ENCODE data around the gene EXOSC2.

EXOSC2 gene

GRCh38 chr9:130693426-130694191 lies at the start of gene EXOSC2:
Gene EXOSC2, plus strand, starts transcription at chr9:130693780. Its CDS starts 12 bp downstream, at chr9:130693792.
- DNase-seq: peak; percentile 61 to 99 (median 95)

GRCh38 chr9:130651221-130651620 lies 42.4 kb upstream of the EXOSC2 start:
- DNase-seq: no peak

GRCh38 chr9:130651752-130652151 lies 41.8 kb upstream of the EXOSC2 start:
- no peak for DNase-seq

GRCh38 chr9:130654879-130655278 lies 38.7 kb upstream of the EXOSC2 start:
- no peak for DNase-seq

GRCh38 chr9:130658893-130659698 lies 34.5 kb upstream of the EXOSC2 start:
- no peak for DNase-seq

- DNase-seq: no peak
These were observed 33.8 kb upstream of the EXOSC2 start for GRCh38 chr9:130659699-130660248.

GRCh38 chr9:130660326-130660682 lies 33.3 kb upstream of the EXOSC2 start:
- no peak for DNase-seq

- no peak for DNase-seq
These were observed 32.7 kb upstream of the EXOSC2 start for GRCh38 chr9:130660683-130661450.

- DNase-seq: no peak
These were observed 32.0 kb upstream of the EXOSC2 start for GRCh38 chr9:130661451-130662098.

GRCh38 chr9:130662099-130662969 lies 31.2 kb upstream of the EXOSC2 start:
- DNase-seq: no peak

- no peak for DNase-seq
These were observed 30.7 kb upstream of the EXOSC2 start for GRCh38 chr9:130662970-130663257.

GRCh38 chr9:130663258-130663976 lies 30.2 kb upstream of the EXOSC2 start:
- DNase-seq: no peak

GRCh38 chr9:130663977-130664250 lies 29.7 kb upstream of the EXOSC2 start:
- no peak for DNase-seq

GRCh38 chr9:130664251-130665028 lies 29.1 kb upstream of the EXOSC2 start, which contains the start of gene PRDM12:
Gene PRDM12, plus strand, starts transcription at chr9:130664594. Its CDS starts 60 bp downstream, at chr9:130664654.
- DNase-seq: no peak

- DNase-seq: no peak
These were observed 28.6 kb upstream of the EXOSC2 start for GRCh38 chr9:130665029-130665430.

- DNase-seq: no peak
These were observed 27.9 kb upstream of the EXOSC2 start for GRCh38 chr9:130665431-130666392.

- DNase-seq: no peak
These were observed 27.0 kb upstream of the EXOSC2 start for GRCh38 chr9:130666393-130667119.
